Measurements from ENCODE around the gene HEATR5A. TPM values are rescaled to one million over a fixed set of nuclear protein-coding genes. Genes with fewer than 3 reads are reported as not detected.
A peak's percentile ranks its signal among the peaks of the same experiment; 100 is the strongest.

HEATR5A gene
- total and polyA plus RNA-seq, 8 donors: 3.6 to 92.8 (median 20.7) TPM

- Histone ChIP-seq H3K9me3 (no peaks in the 10 kb centered on the region), H3K36me3 (no peaks in the 10 kb centered on the region), H3K4me1 (peaks cover 0 to 6% (median 0%) of the 10 kb centered on the region in 4 donors), H3K4me3 (no peak overlapping the region), H3K27ac (no peak overlapping the region), H3K27me3 (no peaks in the 10 kb centered on the region)
- no peak for DNase-seq
- TF ChIP-seq CTCF (IDR thresholded peaks at IDR 0.05): peak in 2 of 7 experiments; percentile 22 to 28
- TF ChIP-seq EP300 (IDR thresholded peaks at IDR 0.05): no peak
- intact Hi-C loops (cut with DNase I; ENCODE audit: low total_unique reads): no loop called here
- WGBS, 5 donors: 90 to 95% (median 94%) methylated on average over 12 of the region's 12 CpGs
Observed at GRCh38 chr14:31286456-31287293, 133.7 kb downstream of the HEATR5A start.

- H3K36me3 ChIP-seq: no peaks in the 10 kb centered on the region
- intact Hi-C loops (cut with DNase I; ENCODE audit: low total_unique reads): no loop called here
- peaks cover 0 to 6% (median 0%) of the 10 kb centered on the region in 4 donors for H3K4me1 ChIP-seq
- no peaks in the 10 kb centered on the region for H3K27me3 ChIP-seq
- DNase-seq: no peak
- WGBS, 5 donors: 46 to 67% (median 59%) methylated on average over 3 of the region's 3 CpGs
- H3K4me3 ChIP-seq: no peak overlapping the region
- peaks cover 0 to 7% (median 1%) of the 10 kb centered on the region in 4 donors for H3K9me3 ChIP-seq
- H3K27ac ChIP-seq: no peak overlapping the region
- TF ChIP-seq POLR2AphosphoS5 (IDR thresholded peaks at IDR 0.05): no peak
- no peak for TF ChIP-seq EP300 (IDR thresholded peaks at IDR 0.05)
- TF ChIP-seq POLR2A (IDR thresholded peaks at IDR 0.05): no peak
- TF ChIP-seq CTCF (IDR thresholded peaks at IDR 0.05): no peak
Observed at GRCh38 chr14:31283578-31284252, 136.6 kb downstream of the HEATR5A start.

- peaks cover 0 to 10% (median 2%) of the 10 kb centered on the region in 4 donors for H3K9me3 ChIP-seq
- no peak overlapping the region for H3K27ac ChIP-seq
- WGBS, 5 donors: 96 to 100% (median 100%) methylated on average over 1 of the region's 1 CpG
- H3K4me3 ChIP-seq: no peak overlapping the region
- no peaks in the 10 kb centered on the region for H3K36me3 ChIP-seq
- intact Hi-C loops (cut with DNase I; ENCODE audit: low total_unique reads): no loop called here
- TF ChIP-seq CTCF (IDR thresholded peaks at IDR 0.05) (no peak), POLR2AphosphoS5 (IDR thresholded peaks at IDR 0.05) (no peak), POLR2A (IDR thresholded peaks at IDR 0.05) (no peak), EP300 (IDR thresholded peaks at IDR 0.05) (no peak)
- no peak for DNase-seq
- peaks cover 0 to 6% (median 0%) of the 10 kb centered on the region in 4 donors for H3K4me1 ChIP-seq
- H3K27me3 ChIP-seq: no peaks in the 10 kb centered on the region
Observed at GRCh38 chr14:31283153-31283552, 137.2 kb downstream of the HEATR5A start.

GRCh38 chr14:31280871-31281220, 139.5 kb downstream of the HEATR5A start:
- Histone ChIP-seq H3K27ac (no peak overlapping the region), H3K36me3 (no peaks in the 10 kb centered on the region), H3K4me1 (peaks cover 0 to 6% (median 0%) of the 10 kb centered on the region in 4 donors), H3K4me3 (no peak overlapping the region), H3K27me3 (no peaks in the 10 kb centered on the region), H3K9me3 (peaks cover 0 to 10% (median 2%) of the 10 kb centered on the region in 4 donors)
- no peak for DNase-seq
- intact Hi-C loops (cut with DNase I; ENCODE audit: low total_unique reads): no loop called here
- WGBS, 5 donors: 86 to 92% (median 90%) methylated on average over 3 of the region's 3 CpGs
- TF ChIP-seq EP300 (IDR thresholded peaks at IDR 0.05): no peak
- TF ChIP-seq POLR2A (IDR thresholded peaks at IDR 0.05): no peak
- TF ChIP-seq CTCF (IDR thresholded peaks at IDR 0.05): no peak
- TF ChIP-seq POLR2AphosphoS5 (IDR thresholded peaks at IDR 0.05): no peak
